NCI-H2081 treated with DMSO at 0.1 percent for 48 hours (cell line): ENCODE results near the gene ARL13B.

ENCODE experiments used
- DNase-seq: peaks from one replicate; lab custom pipeline; 2025; lab: John Stamatoyannopoulos, UW

Gene ARL13B

DNA sequence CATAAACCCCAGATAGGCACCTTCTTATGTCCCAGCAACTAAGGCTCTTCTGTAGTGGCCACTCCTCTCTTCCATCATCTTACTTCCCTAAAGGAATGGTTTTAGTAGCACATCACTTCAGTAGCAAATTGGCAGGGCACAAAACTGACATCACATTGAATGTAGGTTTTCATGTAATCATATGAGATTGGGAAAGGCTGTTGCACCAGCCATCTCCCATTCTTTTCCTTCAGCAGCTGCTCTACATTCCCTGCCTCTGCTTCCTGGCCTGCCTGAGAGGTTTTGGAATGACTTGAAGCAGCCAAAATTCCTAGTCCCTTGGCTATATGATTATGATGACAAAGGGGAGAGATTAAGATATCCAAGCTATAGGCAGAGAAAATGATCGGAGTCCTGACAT, 119.4 kb downstream of the ARL13B start:
- DNase-seq, result no peak

DNA sequence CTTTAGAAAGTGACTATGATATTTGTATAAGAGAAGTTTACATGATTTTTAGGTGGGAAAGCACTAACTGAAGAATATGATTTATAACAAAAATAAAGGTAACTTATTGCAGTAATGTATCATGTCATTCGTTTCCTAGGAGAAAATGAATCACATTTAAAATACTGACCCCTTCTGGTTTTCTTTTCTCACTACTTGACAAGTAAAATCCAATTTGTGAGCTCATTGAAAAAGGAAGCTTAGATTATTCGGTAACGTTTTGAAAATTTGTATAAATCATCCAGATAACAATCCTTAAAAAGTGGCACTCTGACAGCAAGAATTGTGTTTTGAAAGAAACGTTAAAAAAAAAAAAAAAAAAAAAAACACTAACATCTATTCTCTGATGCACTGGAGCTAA, 121.9 kb downstream of the ARL13B start:
- DNase-seq, result no peak
